HEK293 (cell line): ENCODE results near the gene ZNF599.
A peak's percentile ranks its signal among the peaks of the same experiment; 100 is the strongest.

Experiments used
- CTCF ChIA-PET: fragments of 350-600 bp; formaldehyde crosslinking; extraction: SDS; loops from one replicate; lab custom pipeline; 2021; ENCODE audit warnings: antibody characterized with exemption; lab: Yijun Ruan, JAX
- POLR2A ChIA-PET: fragments of 300-600 bp; formaldehyde crosslinking; extraction: SDS; loops from one replicate; lab custom pipeline; 2020; ENCODE audit warnings: antibody characterized with exemption, inconsistent platforms; lab: Yijun Ruan, JAX
- H3K27ac ChIP-seq: fragments of 200-500 bp; sonication (Bioruptor generic); 2 replicates; pipeline ENCODE4 v1.5.1; 2014; ENCODE audit warnings: low read depth, low read length, control low read depth, inconsistent platforms; ENCODE audit errors: extremely low read depth
- H3K36me3 ChIP-seq, 2 experiments: fragments of 200-500 bp in 1 of 2; sonication (Bioruptor generic) in 1 of 2; 1 replicate in 1 of 2; 2 replicates in 1 of 2; pipeline ENCODE4 v1.5.1; 2014 to 2017; ENCODE audit warnings: inconsistent platforms in 2 of 2, low read length in 2 of 2; ENCODE audit not compliant: control insufficient read depth in 2 of 2, insufficient read depth in 1 of 2
- H3K4me1 ChIP-seq: fragments of 200-500 bp; sonication (Bioruptor generic); 2 replicates; pipeline ENCODE4 v1.5.1; 2014; ENCODE audit warnings: mild to moderate bottlenecking, low read length, inconsistent platforms; ENCODE audit not compliant: control insufficient read depth, insufficient read depth
- H3K4me3 ChIP-seq: 2 replicates; pipeline ENCODE4 v1.5.1; 2011; ENCODE audit warnings: low read depth, mild to moderate bottlenecking, control low read depth, low read length, moderate library complexity
- H3K9me3 ChIP-seq: fragments of 200-500 bp; sonication (Bioruptor generic); 2 replicates; pipeline ENCODE4 v1.5.1; 2014; ENCODE audit warnings: low read depth, low read length, inconsistent platforms; ENCODE audit not compliant: control insufficient read depth, insufficient read depth
- GLI4 ChIP-seq: fragments of 450-650 bp; formaldehyde crosslinking; IDR thresholded peaks from 2 replicates; pipeline ENCODE4 v1.5.1; 2016; ENCODE audit warnings: missing biosample characterization, missing genetic modification characterization
- REPIN1 ChIP-seq: fragments of 450-650 bp; formaldehyde crosslinking; IDR thresholded peaks from 2 replicates; pipeline ENCODE4 v1.5.1; 2017; ENCODE audit warnings: missing biosample characterization, missing genetic modification characterization, low read depth
- SALL2 ChIP-seq: fragments of 450-650 bp; formaldehyde crosslinking; IDR thresholded peaks from 2 replicates; pipeline ENCODE4 v1.5.0; 2017; ENCODE audit warnings: missing biosample characterization, mild to moderate bottlenecking, missing genetic modification characterization, borderline replicate concordance
- SCRT1 ChIP-seq: fragments of 450-650 bp; formaldehyde crosslinking; IDR thresholded peaks from 2 replicates; pipeline ENCODE4 v1.5.1; 2016; ENCODE audit warnings: missing biosample characterization, missing genetic modification characterization, borderline replicate concordance
- SCRT2 ChIP-seq: fragments of 450-650 bp; formaldehyde crosslinking; IDR thresholded peaks from 2 replicates; pipeline ENCODE4 v1.5.1; 2016; ENCODE audit warnings: missing biosample characterization, missing genetic modification characterization
- ZNF114 ChIP-seq: fragments of 450-650 bp; formaldehyde crosslinking; IDR thresholded peaks from 2 replicates; pipeline ENCODE4 v1.5.0; 2017; ENCODE audit warnings: missing biosample characterization, missing genetic modification characterization
- ZNF146 ChIP-seq: fragments of 450-650 bp; formaldehyde crosslinking; IDR thresholded peaks from 2 replicates; pipeline ENCODE4 v1.5.1; 2016; ENCODE audit warnings: missing biosample characterization, missing genetic modification characterization
- ZNF211 ChIP-seq: fragments of 450-650 bp; formaldehyde crosslinking; IDR thresholded peaks from 2 replicates; pipeline ENCODE4 v1.5.1; 2016; ENCODE audit warnings: low read depth, missing biosample characterization, missing genetic modification characterization
- ZNF324 ChIP-seq: fragments of 450-650 bp; formaldehyde crosslinking; IDR thresholded peaks from 2 replicates; pipeline ENCODE4 v1.5.1; 2016; ENCODE audit warnings: missing biosample characterization, missing genetic modification characterization
- ZNF501 ChIP-seq: fragments of 450-650 bp; formaldehyde crosslinking; IDR thresholded peaks from 2 replicates; pipeline ENCODE4 v1.5.1; 2016; ENCODE audit warnings: missing biosample characterization, missing genetic modification characterization
- ZNF560 ChIP-seq: fragments of 450-650 bp; formaldehyde crosslinking; IDR thresholded peaks from 2 replicates; pipeline ENCODE4 v1.5.1; 2017; ENCODE audit warnings: missing biosample characterization, missing genetic modification characterization, borderline replicate concordance
- ZNF623 ChIP-seq: fragments of 450-650 bp; formaldehyde crosslinking; IDR thresholded peaks from 2 replicates; pipeline ENCODE4 v1.5.1; 2016; ENCODE audit warnings: missing biosample characterization, missing genetic modification characterization
- ZNF624 ChIP-seq: fragments of 450-650 bp; formaldehyde crosslinking; IDR thresholded peaks from 2 replicates; pipeline ENCODE4 v1.5.1; 2017; ENCODE audit warnings: missing biosample characterization, missing genetic modification characterization
- ZNF626 ChIP-seq: fragments of 450-650 bp; sonication (Bioruptor Pico); formaldehyde crosslinking; IDR thresholded peaks from 2 replicates; pipeline ENCODE4 v1.5.1; 2018; ENCODE audit warnings: missing biosample characterization, missing genetic modification characterization, inconsistent platforms
- ZNF747 ChIP-seq: fragments of 450-650 bp; formaldehyde crosslinking; IDR thresholded peaks from 2 replicates; pipeline ENCODE4 v1.5.1; 2016; ENCODE audit warnings: missing biosample characterization, missing genetic modification characterization
- ZNF830 ChIP-seq: fragments of 450-650 bp; IDR thresholded peaks from 2 replicates; pipeline ENCODE4 v1.5.0; 2018; ENCODE audit warnings: missing biosample characterization, missing genetic modification characterization, low read depth, mild to moderate bottlenecking, moderate library complexity
- TF ChIP-seq, protein P1 (sequence below): fragments of 450-650 bp; formaldehyde crosslinking; IDR thresholded peaks from 2 replicates; pipeline ENCODE4 v1.5.1; 2017; ENCODE audit warnings: missing biosample characterization, missing genetic modification characterization
- TF ChIP-seq, protein P2 (sequence below): fragments of 450-650 bp; formaldehyde crosslinking; IDR thresholded peaks from 2 replicates; pipeline ENCODE4 v1.5.1; 2016; ENCODE audit warnings: missing biosample characterization, missing genetic modification characterization
- TF ChIP-seq, protein P3 (sequence below): fragments of 450-650 bp; formaldehyde crosslinking; IDR thresholded peaks from 2 replicates; pipeline ENCODE4 v1.5.1; 2016; ENCODE audit warnings: missing biosample characterization, missing genetic modification characterization

The ZNF599 gene

GRCh38 chr19:34772697-34773554 is at the start of gene ZNF599 (continued):
- TF ChIP-seq, protein P1, sequence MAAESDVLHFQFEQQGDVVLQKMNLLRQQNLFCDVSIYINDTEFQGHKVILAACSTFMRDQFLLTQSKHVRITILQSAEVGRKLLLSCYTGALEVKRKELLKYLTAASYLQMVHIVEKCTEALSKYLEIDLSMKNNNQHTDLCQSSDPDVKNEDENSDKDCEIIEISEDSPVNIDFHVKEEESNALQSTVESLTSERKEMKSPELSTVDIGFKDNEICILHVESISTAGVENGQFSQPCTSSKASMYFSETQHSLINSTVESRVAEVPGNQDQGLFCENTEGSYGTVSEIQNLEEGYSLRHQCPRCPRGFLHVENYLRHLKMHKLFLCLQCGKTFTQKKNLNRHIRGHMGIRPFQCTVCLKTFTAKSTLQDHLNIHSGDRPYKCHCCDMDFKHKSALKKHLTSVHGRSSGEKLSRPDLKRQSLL (tag by site-specific recombination), result 0 out of 2 replicates have a peak, but pooled peaks have one; percentile 36
- TF ChIP-seq ZNF830 (tag by site-specific recombination) (no peak), ZNF626 (no peak)

- TF ChIP-seq ZNF114 (tag by site-specific recombination) (no peak), ZNF324 (tag by site-specific recombination) (no peak), REPIN1 (tag by site-specific recombination) (no peak), ZNF623 (tag by site-specific recombination) (no peak), GLI4 (tag by site-specific recombination) (no peak), ZNF146 (tag by site-specific recombination) (no peak), ZNF211 (no peak), ZNF624 (tag by site-specific recombination) (no peak), ZNF747 (no peak), SALL2 (no peak), ZNF560 (no peak), ZNF501 (tag by site-specific recombination) (no peak)
- ChIA-PET POLR2A (no interaction called here), CTCF (no interaction called here)
- Histone ChIP-seq H3K36me3 (no peaks in the 10 kb centered on the region), H3K27ac (no peak overlapping the region), H3K4me1 (no peaks in the 10 kb centered on the region), H3K9me3 (peaks cover 5% of the 10 kb centered on the region), H3K4me3 (no peak overlapping the region)
These were observed 45.3 kb upstream of the ZNF599 start for GRCh38 chr19:34818270-34818669.

DNA sequence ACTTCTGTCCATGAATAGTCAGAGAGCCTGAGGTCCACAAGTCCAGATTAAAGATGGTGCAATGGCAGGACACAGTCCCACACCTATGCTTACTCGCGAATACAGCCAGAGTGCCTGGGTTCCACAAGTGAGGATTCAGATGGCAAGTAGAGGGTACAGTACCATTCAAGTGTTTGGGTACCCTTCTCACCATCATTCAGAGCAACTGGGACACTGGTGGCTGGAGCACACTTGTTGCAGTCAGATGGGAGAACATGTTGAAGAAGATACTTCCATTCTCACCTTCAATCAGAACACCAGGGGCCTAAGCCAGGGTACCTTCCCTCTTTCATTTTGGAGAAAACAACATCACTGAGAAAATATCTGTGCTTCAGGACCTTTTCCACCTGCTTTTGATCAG is 43.7 kb upstream of the ZNF599 start:
- CTCF ChIA-PET, result no interaction called here
- peak; percentile 56; the same call in 1 of the 2 replicates for TF ChIP-seq SCRT1 (tag by site-specific recombination)
- TF ChIP-seq, protein P2, sequence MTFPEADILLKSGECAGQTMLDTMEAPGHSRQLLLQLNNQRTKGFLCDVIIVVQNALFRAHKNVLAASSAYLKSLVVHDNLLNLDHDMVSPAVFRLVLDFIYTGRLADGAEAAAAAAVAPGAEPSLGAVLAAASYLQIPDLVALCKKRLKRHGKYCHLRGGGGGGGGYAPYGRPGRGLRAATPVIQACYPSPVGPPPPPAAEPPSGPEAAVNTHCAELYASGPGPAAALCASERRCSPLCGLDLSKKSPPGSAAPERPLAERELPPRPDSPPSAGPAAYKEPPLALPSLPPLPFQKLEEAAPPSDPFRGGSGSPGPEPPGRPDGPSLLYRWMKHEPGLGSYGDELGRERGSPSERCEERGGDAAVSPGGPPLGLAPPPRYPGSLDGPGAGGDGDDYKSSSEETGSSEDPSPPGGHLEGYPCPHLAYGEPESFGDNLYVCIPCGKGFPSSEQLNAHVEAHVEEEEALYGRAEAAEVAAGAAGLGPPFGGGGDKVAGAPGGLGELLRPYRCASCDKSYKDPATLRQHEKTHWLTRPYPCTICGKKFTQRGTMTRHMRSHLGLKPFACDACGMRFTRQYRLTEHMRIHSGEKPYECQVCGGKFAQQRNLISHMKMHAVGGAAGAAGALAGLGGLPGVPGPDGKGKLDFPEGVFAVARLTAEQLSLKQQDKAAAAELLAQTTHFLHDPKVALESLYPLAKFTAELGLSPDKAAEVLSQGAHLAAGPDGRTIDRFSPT (tag by site-specific recombination), result no peak
- peak; percentile 63 for TF ChIP-seq SCRT2

GRCh38 chr19:34808566-34808965 is 35.6 kb upstream of the ZNF599 start:
- no peak overlapping the region for H3K27ac ChIP-seq
- no peak overlapping the region for H3K4me3 ChIP-seq
- H3K9me3 ChIP-seq, result peaks cover 21% of the 10 kb centered on the region
- TF ChIP-seq, protein P3, sequence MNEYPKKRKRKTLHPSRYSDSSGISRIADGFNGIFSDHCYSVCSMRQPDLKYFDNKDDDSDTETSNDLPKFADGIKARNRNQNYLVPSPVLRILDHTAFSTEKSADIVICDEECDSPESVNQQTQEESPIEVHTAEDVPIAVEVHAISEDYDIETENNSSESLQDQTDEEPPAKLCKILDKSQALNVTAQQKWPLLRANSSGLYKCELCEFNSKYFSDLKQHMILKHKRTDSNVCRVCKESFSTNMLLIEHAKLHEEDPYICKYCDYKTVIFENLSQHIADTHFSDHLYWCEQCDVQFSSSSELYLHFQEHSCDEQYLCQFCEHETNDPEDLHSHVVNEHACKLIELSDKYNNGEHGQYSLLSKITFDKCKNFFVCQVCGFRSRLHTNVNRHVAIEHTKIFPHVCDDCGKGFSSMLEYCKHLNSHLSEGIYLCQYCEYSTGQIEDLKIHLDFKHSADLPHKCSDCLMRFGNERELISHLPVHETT (tag by site-specific recombination), result no peak
- ChIA-PET POLR2A (no interaction called here), CTCF (interaction anchor here (0.7 kb wide), 1 partner anchor 386 kb away, joined by 4 read pairs; no protein-coding TSS in a partner anchor)
- H3K4me1 ChIP-seq, result no peaks in the 10 kb centered on the region
- H3K36me3 ChIP-seq, result no peaks in the 10 kb centered on the region

More for the DNA sequence above, 43.7 kb upstream of the ZNF599 start:
- Histone ChIP-seq H3K4me1 (no peaks in the 10 kb centered on the region), H3K36me3 (no peaks in the 10 kb centered on the region), H3K27ac (no peak overlapping the region), H3K4me3 (no peak overlapping the region), H3K9me3 (peaks cover 2% of the 10 kb centered on the region; the same call in 1 of the 2 replicates)
- POLR2A ChIA-PET, result no interaction called here
